ENCODE measurements around the gene PPP5C.
"Not testable (repeated sequence)": the region's sequence is repeated elsewhere in the genome, so short reads cannot be mapped to it uniquely, and the experiment has no call there.

The PPP5C gene

GRCh38 chr19:46366620-46367292, 19.9 kb downstream of the PPP5C start:
- DNase-seq, result no peak

DNA sequence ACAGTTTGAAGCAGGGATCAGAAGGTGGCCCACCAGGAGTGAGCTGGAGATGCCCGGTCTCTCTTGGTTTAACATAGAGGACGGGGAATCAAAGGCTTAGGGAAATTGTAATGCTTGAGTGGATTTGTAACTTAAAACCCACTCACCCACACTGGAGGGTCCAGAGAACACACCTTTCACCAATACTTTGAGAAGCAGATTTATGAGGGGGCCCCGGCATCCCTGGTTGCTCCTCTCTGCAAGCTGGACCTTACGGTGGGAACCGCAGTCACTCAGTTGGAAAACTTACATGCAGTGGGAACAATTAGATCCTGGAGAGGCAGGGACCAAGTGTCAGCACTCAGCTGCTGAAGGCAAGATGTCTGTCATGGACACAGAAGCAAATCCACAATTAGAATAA, 20.5 kb downstream of the PPP5C start:
- DNase-seq, result no peak

- DNase-seq, result no peak
Measured at GRCh38 chr19:46368116-46368515, 21.2 kb downstream of the PPP5C start.

DNA sequence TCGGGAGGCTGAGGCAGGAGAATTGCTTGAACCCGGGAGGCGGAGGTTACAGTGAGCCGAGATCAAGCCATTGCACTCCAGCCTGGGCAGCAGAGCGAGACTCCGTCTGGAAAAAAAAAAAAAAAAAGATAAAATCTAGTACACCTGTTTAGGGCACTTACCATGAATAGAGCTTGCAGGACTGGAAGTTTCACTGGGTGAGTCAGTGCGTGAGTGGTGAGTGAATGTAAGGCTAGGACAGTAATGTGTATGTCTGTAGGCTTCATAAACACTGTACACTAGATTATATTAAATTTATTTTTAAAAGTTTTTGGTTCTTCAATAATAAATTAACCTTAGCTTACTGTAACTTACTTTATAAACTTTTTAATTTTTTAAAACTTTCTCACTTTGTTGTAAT, 22.9 kb downstream of the PPP5C start:
- DNase-seq, result no peak

DNA sequence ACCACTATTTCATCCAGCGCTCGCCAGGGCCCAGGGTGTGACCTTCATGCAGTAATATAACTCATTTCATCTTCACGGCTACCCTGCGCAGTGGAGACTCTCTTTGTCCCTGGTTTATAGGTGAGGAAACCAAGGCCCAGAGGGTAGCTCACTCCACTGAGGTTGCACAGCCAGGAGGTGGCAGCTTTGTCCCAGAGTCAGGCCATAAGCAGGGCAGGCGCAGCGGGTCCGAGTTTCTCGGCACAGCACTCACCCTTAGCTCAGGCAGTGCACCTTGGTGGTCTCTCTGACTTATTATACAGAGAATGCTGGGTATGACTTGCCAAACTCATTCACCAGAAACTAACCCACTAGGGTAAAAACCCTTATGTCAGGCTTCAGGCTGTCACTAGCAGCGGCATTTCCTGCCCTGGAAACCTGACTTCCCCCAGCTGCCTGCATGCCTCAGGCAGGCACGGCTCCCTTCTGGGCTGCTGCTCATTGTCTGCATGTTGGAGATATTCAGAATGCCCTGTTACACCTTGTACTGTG, 24.5 kb downstream of the PPP5C start:
- no peak for DNase-seq

DNA sequence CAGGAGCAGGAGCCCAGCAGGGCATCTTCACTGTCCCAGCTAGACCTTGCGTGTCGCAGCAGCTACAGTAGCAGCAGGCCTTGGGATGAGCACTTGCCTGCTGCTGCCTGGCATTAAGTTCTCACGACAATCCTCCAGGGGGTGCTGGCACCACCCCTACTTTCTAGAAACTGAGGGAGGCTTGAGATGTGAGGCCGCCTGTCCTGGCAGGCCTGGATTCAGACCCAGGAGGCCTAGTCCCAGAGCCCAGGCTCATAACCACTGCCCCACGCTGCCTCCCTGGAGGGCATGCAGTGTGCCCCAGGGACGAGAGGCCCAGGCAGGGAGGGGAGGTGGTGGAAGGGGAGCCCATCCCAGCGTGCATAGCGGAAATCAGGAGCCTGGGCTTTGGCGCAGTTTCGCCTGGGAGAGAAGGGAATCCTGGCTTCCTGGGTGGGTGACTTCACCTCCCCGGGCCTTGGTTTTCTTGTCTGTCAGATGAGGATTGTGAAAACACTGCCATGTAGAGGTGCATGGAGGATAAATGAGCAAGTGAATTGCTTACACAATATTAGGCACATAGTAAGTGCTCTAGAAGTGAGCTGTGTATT, 26.1 kb downstream of the PPP5C start:
- peak; percentile 19 for DNase-seq

- peak; percentile 89 for DNase-seq
Measured at GRCh38 chr19:46373491-46374359, 26.8 kb downstream of the PPP5C start.

DNA sequence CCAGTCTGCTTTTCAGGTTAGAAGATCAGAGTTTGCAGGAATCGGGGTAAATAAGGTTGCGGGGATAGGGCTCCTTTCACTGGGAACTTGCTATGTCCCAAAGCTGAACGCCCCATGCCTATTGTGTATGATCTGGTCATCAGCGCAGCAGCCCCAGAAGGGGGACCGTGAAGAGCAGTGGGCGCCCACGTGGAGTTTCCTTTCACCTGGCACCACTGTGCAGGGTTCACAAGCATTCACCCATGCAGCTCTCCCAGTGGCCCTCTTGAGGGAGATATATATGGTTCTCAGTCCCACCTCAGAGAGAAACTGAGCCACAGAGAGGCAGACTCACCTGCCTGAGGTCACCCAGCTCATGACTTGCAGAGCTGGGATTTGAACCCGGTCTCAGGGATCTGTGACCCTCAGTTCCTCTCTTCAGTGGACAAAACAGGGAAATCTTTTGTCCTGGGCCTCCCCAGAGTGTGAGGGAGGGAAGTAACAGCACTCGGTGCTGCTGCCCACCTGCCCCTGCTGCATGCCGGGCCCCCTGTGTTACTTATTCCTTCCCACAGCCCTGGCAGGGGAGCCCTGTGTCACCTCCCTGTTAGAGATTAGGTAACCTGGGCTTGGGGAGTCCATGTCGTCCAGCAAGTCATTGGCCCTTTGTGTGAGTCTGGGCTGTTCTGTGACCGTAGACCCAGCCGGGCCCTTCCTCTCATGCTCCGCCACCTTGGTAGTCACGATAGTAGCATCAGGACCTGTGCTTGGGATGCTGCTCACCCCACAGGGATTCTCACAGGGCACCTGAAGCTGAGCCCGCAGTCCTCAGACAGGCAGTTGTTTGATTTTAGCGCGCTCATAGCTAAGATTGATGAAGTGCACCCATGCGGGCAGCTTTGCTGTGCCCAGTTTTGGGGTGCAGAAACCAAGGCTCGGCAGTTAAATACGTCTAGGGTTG, 27.9 kb downstream of the PPP5C start:
- no peak for DNase-seq

GRCh38 chr19:46375476-46376067, 28.7 kb downstream of the PPP5C start:
- not testable (repeated sequence) for DNase-seq

GRCh38 chr19:46376241-46377153, 29.6 kb downstream of the PPP5C start:
- no peak for DNase-seq

DNA sequence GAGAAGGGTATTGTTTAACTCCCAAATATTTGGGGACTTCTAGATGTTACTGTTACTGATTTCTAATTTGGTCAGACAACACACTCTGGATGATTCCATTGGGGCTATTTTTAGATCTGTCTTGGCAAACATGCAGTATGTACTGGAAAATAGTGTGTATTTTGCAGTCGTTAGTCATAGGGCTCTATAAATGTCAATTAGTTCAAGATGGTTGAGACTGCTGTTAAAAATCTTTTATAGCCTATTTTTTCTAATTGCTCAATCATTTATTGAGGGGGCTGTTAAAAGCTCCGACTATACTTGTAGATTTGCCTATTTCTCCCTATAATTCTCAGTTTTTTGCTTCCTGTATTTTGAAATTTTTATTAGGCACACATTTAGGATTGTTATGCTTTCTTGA, 31.4 kb downstream of the PPP5C start:
- no peak for DNase-seq

GRCh38 chr19:46380690-46381089, 33.8 kb downstream of the PPP5C start:
- DNase-seq, result no peak

- no peak for DNase-seq
Measured at GRCh38 chr19:46381346-46381745, 34.5 kb downstream of the PPP5C start.

DNA sequence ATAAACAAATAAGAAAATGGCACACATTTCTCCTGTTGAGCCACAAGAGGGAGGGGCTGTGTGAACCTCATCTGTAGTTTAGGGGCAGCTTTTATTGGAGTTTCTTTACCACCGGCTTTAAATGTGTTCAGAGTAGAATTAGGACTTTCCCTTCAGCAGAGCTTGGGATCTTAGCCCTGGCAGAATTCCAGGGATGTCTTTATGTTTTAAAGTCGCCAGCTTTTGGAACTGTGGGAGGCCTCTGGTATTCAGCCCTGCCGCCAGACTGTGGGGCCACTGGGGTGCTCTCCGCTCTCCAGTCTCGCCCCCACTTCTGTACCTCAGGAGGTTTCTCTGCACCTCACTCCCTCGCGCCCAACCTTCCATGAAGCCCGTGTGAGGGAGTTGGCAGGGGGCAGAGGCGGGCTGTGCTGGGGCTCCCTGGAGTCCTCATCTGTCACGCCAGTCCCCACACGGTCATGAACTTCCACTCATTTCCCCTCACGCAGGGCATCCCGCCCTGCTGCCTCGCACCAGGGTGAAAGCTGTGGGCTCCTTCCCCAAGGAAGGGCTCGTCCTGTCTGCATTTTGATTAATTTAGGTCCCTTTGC, 35.0 kb downstream of the PPP5C start:
- DNase-seq, result no peak

GRCh38 chr19:46383171-46383815, 36.4 kb downstream of the PPP5C start:
- DNase-seq, result no peak

GRCh38 chr19:46383846-46384245, 37.0 kb downstream of the PPP5C start:
- DNase-seq, result no peak

DNA sequence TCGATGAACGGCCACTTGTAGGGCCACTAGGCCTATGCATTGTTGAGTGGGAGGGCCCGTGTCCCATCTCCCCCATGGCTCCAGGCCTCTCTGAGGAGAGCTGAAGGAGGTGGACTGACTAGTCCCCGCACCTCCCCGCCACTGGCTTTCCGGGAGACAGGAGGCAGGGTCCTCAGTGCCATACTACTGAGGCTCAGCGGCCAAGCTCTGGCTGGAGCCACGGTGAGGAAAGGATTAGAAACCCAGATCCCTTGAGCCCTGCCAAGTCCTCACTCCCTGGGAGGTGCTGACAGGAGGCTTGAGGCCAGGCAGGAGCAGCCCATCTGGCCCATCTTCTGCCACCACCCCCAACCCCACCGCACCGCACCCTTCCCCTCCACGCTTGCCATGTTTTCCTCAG, 37.5 kb downstream of the PPP5C start:
- no peak for DNase-seq

DNA sequence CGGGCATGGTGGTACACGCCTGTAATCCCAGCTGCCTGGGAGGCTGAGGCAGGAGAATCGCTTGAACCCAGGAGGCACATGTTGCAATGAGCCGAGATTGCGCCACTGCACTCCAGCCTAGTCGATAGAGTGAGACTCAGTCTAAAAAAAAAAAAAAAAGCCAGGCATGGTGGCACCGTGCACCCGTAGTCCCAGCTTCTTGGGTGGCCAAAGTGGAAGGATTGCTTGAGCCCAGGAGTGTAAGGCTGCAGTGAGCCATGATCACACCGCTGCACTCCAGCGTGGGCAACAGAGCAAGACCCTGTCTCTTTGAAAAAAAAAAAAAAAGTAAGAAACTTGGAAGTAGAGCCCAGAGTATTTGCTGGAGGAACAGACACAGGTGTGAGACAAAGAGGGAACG, 38.7 kb downstream of the PPP5C start:
- DNase-seq, result no peak

DNA sequence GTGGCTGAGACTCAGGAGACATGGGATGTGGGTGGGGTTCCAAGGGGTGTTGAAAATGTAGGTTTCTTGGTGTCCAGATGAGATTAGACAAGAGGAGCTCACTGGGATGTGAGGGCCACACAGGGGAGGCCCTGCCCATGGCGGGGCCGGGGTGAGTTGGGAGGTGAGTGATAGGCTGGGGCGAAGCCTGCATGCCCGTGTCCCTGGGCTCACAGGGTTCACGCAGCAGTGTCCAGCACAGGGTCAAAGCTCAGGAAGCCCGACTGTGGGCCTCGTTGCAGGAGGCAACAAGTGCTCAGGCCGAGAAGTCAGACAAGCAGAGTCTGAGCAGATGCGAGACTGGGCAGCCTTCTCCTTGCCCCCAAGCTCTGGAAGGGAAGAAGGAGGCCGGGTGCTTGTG, 39.3 kb downstream of the PPP5C start:
- no peak for DNase-seq

Measured in NCI-H510A treated with DMSO at 0.1 percent for 48 hours (cell line).